Measurements from ENCODE around the gene ZNF451.
"Not testable (repeated sequence)": the region's sequence is repeated elsewhere in the genome, so short reads cannot be mapped to it uniquely, and the experiment has no call there.

ZNF451 gene

GRCh38 chr6:57090458-57091067 is 575 bp downstream of the ZNF451 start:
- not testable (repeated sequence) for DNase-seq

DNA sequence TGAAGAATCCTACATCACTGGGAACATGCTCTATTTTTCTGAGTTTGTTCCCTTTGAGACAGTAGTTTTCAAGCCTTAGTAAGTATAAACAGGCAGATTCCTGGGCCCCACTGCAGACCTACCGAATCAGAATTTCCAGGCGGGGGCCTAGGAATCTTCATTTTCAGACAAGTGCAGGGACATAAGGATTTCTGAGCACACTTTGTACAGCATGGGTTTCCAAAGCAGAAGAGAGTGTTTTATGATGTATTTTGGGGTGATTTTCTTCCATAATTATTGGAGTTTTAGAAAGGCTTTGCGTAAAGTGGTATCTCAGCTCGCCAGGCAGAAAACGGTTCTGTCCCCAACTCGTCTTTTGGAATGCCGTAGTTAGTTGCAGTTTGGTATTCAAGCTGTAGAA is 1.4 kb downstream of the ZNF451 start:
- not testable (repeated sequence) for DNase-seq

GRCh38 chr6:57094689-57095088 is 4.7 kb downstream of the ZNF451 start:
- DNase-seq: no peak

DNA sequence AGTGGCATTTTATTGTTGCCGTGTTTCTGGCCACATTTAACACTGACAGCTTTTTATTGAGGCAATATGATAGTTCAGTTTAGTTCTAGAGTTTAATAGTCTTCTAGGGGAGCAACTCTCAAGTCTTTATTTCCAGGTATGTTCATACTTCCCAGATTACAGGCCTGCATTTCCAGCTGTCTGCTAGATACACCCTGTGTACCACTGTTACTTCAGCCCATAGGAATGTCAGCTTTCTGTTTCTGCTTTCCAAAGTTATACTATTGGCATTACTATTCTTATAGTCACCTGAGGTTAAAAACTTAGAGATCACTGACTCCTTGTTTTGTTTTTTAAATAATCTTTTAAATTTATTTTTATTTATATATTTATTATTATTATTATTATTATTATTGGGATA is 7.6 kb downstream of the ZNF451 start:
- no peak for DNase-seq

DNA sequence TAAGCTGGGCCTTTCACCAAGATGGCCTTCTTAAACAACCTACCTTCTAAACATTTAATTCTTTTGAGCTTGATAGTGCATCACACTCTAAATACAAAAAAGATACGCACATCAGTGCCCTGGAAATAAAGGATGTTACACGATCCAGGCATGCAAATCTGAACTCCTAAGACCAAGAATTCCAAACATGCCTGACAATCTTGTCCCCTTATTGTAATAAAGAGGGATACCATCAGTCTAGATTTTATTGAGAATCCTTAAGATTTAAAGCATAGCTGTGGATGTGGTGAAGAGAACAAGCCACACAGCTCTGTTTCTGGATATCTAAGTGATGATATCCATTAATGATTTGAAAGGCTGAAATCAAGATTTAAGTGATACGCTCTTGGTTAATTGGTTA is 13.0 kb downstream of the ZNF451 start:
- no peak for DNase-seq

GRCh38 chr6:57104336-57104735 is 14.3 kb downstream of the ZNF451 start:
- DNase-seq: no peak

- DNase-seq: no peak
Observed at GRCh38 chr6:57106990-57107389, 17.0 kb downstream of the ZNF451 start.

DNA sequence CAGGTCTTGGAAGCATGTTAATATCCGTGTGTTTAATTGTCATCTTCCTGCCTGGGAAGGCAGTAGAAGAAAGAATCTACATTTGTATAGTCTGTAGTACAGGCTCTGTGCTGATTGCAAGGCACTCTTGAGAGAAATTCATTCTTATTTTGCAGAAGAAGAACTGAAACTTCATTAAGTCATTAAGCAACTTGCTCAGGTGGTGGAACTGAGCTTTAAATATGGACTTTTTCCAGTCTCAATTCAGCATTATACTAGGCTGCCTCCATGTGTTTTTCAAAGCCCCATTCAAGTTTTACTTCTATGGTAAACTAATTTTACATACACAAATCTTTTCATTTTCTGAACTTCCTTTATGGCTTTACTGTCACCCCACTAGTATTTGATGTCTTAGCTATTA is 18.7 kb downstream of the ZNF451 start:
- no peak for DNase-seq

- DNase-seq: no peak
Observed at GRCh38 chr6:57109880-57110279, 19.9 kb downstream of the ZNF451 start.

- DNase-seq: no peak
Observed at GRCh38 chr6:57113105-57113504, 23.1 kb downstream of the ZNF451 start.

GRCh38 chr6:57116776-57117175 is 26.8 kb downstream of the ZNF451 start:
- DNase-seq: no peak

GRCh38 chr6:57117796-57118195 is 27.8 kb downstream of the ZNF451 start:
- DNase-seq: no peak

DNA sequence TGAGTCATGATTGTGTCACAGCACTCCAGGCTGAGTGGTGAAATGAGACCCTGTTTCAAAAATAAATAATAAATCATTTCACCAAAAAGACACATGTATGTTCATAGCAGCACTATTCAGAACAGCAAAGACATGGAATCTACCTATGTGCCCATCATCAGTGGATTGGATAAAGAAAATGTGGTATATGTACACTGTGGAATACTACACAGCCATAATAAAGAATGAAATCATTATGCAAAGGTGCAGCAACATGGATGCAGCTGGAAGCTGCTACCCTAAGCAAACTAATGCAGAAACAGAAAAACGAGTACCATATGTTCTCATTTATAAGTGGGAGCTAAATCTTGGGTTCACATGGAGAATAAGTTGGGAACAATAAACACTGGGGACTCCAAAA is 33.1 kb downstream of the ZNF451 start:
- no peak for DNase-seq

DNA sequence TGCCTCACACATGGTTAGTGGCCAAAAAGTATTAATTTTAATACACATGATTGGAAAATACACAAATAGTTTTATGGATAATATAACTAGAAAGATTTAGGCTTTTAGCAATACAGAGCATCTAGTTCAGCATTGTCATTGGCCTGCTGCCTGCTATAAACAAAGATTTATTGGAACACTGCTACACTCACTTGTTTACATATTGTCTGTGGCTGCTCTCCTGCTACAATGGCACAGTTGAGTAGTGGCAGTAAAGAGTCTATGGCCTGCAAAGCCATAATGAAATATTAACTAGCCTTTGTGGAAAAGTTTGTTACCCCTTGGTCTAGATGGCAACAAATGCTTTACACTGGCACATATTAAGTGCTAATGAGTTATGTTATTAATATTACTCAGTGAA is 37.8 kb downstream of the ZNF451 start:
- no peak for DNase-seq

GRCh38 chr6:57130661-57131177 is 40.7 kb downstream of the ZNF451 start:
- no peak for DNase-seq

DNA sequence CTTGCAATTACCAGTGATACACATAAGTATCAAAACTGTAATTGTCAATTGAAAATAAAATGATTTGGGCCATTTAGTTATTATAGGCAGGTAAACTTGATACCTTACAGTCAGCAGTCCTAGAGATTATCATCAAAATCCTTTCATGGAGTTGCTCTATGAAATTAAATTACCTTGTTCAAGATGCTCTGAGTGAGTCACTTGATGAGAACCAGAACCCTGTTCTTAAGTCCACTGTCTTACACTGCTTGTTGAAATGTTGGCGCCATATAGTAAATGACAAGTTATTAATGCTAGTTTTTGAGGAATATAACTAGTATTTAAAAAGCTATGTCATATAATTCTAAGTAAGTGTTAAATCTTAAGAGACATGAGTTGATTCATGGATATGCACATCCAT is 45.0 kb downstream of the ZNF451 start:
- DNase-seq: no peak

GRCh38 chr6:57135885-57136284 is 45.9 kb downstream of the ZNF451 start:
- no peak for DNase-seq

DNA sequence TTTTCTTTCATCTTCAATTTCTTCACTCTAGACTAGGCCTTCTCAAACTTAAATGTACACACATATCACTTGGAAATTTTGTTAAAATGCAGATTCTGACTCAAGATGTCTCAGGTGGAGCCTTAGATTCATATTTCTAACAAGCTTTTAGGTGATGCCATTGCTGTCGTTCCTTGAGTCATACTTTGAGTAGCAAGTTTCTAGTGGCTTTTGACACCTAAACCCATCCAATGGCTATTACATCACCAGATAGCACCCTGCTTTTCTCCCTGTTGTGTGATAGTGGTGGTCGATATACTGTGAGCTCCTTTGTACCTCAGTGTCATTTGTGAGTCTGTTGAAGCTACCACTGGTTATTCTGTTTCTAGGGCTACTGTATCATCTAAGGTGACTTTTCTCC is 47.4 kb downstream of the ZNF451 start:
- DNase-seq: no peak

DNA sequence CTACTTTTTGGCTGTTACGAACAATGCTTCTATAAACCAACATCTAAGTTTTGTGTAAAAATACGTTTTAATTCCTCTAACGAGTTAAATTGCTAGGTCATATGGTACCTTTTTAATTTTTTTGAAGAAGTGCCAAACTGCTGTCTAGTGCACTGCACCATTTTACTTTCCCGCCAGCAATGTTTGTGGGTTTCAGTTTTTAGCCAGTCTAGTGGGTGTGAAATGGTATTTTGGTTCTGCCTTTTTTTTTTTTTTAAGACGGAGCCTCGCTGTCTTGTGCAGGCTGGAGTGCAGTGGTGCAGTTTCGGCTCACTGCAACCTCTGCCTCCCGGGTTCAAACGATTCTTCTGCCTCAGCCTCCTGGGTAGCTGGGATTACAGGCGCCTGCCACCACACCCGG is 48.0 kb downstream of the ZNF451 start:
- no peak for DNase-seq

DNA sequence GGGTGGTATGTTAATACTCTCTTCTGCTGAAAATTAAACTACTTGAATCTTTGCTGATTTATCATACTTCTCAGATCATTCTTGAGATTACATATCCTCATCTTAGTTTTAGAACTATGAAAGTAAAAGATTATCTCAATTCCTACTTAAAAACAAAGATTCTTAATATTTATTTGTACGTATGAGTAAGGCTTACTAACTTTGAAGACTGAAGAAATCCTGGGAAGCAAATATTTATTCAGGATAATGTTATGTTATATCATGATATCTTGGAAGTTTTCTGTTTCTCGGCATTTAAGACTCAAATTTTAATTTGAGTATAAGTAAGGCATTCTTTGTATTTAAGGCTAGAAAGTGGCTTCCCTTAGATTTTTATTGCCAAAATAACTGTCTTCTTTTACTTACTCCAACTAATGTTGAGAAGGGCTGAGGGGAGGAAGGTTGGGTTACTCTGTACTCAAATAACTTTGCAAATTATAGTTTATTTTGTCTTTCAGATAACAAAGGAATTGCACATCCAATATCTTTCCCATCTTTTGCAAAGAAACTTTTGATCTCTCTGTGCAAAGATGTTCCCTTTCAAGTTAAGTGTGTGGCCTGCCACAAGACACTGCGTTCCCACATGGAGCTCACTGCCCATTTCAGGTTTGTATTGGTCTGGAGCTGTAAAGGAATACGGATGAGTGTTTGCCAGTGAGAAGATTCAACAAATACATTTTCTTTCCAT is 51.6 kb downstream of the ZNF451 start:
- DNase-seq: no peak

DNA sequence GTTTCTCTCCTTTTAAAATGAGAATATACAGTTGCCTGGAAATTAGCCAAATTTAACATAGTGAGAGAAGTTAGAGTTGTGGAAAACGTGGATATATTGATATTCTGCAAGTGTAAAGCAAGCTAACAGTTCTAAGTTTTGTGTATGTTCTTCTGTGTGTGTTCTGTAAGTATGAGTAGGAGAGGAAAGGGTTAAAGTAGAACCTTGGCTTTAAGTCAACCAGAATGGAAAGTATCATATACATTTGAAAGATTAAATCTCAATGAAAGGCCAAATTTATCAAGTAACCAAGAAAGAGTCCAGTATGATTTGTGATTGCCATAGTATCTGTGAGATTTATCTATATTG is 52.2 kb downstream of the ZNF451 start:
- DNase-seq: no peak

DNA sequence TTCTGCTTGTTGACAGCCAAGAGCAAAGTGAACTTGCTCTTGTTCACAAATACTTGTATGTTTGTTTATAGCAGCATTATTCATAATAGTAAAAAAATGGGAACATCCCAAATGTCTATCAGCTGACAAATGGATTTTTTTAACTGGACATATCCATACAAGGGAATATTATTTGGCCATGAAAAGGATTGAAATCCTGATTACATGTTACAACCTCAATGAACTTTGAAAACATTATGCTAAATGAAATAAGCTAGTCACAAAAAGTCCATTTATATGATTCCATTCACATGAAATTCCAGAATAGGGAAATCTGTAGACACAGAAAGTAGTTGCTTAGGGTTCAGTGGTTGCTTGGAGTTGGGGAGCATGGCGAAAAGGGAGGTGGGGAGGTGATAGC is 53.7 kb downstream of the ZNF451 start:
- no peak for DNase-seq

DNA sequence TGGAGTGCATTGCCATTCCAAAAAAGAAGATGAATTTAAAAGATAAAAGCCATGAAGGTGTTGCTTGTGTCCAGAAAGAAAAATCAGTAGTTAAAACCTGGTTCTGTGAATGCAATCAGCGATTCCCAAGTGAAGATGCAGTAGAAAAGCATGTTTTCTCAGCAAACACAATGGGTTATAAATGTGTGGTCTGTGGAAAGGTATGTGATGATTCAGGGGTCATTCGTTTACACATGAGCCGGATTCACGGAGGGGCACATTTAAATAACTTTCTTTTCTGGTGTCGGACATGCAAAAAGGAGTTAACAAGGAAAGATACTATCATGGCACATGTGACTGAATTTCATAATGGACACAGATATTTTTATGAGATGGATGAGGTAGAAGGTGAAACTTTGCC is 57.4 kb downstream of the ZNF451 start:
- DNase-seq: no peak

DNA sequence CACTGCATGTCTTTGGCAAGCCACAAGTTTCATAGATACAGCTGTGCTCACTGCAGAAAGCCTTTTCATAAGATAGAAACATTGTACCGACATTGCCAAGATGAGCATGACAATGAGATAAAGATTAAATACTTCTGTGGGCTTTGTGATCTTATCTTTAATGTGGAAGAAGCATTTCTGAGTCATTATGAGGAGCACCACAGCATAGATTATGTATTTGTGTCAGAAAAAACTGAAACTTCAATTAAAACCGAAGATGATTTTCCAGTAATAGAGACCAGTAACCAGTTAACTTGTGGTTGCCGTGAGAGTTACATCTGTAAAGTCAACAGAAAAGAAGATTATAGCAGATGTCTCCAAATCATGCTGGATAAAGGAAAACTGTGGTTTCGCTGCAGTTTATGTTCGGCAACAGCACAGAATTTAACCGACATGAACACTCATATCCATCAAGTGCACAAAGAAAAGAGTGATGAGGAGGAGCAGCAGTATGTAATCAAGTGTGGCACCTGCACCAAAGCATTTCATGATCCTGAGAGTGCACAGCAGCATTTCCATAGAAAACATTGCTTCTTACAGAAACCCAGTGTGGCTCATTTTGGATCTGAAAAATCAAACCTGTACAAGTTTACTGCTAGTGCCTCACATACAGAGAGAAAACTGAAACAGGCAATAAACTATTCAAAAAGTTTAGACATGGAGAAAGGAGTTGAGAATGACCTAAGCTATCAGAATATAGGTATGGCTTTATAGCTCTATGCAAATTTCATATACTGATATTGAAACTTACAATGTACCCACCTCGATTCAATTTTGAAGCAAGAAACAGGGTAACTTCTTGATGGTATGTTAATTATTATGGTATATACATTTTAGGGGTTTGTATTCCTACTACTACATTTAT is 58.2 kb downstream of the ZNF451 start:
- DNase-seq: no peak
